Measurements from ENCODE around the gene ZNF518A.
A peak's percentile ranks its signal among the peaks of the same experiment; 100 is the strongest.

The ZNF518A gene, protein sequence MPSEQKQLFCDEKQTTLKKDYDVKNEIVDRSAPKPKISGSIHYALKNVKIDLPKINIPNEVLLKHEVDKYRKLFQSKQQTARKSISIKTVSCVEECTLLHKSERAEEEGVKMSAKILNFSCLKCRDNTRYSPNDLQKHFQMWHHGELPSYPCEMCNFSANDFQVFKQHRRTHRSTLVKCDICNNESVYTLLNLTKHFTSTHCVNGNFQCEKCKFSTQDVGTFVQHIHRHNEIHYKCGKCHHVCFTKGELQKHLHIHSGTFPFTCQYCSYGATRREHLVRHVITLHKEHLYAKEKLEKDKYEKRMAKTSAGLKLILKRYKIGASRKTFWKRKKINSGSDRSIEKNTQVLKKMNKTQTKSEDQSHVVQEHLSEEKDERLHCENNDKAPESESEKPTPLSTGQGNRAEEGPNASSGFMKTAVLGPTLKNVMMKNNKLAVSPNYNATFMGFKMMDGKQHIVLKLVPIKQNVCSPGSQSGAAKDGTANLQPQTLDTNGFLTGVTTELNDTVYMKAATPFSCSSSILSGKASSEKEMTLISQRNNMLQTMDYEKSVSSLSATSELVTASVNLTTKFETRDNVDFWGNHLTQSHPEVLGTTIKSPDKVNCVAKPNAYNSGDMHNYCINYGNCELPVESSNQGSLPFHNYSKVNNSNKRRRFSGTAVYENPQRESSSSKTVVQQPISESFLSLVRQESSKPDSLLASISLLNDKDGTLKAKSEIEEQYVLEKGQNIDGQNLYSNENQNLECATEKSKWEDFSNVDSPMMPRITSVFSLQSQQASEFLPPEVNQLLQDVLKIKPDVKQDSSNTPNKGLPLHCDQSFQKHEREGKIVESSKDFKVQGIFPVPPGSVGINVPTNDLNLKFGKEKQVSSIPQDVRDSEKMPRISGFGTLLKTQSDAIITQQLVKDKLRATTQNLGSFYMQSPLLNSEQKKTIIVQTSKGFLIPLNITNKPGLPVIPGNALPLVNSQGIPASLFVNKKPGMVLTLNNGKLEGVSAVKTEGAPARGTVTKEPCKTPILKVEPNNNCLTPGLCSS (N-terminal part only)

DNA sequence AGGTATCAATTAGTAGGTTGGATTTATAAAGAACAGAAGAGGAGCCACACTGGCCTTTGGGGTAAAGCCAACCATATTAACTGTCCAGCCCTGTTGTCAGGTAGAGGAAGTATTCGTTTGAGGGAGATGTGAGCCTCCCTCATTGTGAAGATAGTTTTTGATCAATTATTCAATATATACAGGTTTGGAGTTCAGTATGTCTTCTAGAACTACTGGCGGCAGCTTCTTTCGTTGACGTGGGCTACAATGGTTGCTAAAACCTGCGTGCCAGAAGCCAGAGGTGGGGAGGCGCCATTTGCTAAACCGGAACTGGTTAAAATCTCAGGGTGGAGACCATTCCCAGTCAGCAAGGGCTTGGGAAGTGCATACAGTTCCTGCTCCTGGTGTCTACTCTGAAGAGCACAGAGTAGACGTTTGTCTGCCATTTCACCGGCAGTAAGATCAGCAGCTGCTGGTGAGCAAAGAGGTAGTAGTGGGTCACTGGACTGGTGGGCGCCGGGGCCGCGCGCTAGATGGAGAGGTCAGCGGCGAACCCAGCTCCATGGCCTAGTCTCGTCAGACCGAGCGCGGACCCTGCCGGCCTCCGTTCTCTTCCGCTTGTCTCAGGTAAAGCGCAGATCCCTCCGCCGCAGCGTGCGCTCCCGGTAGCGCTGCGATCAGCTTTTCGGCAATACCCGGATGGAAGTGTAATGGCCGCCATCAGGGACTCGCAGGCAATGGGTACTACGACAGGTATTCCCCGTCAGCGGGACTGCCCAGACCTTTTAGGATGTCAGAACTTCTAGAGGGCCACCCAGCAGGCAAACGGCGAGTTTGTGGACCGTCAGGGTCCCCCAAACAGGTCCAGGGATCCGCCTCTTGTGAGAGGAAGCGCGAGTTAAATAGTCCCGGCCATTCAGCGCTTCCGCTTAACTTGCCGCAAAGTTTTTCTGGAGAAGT is at the start of gene ZNF518A:
TSS of gene ZNF518A (plus strand) at position 911 of the 939 bp plus-strand sequence. CDS start 26,026 bp downstream, outside the sequence.
- Histone ChIP-seq H3K79me2 (ENCODE audit: control insufficient read depth, low read length) (peaks cover 21% of the 10 kb centered on the region), H3K9me2 (replicated peaks; ENCODE audit: control insufficient read depth, low read length) (no peaks in the 10 kb centered on the region), H3K4me2 (ENCODE audit: low read length) (peak within 1 kb of the TSS; percentile 84), H3K9me3 (ENCODE audit: control insufficient read depth, insufficient read depth, low read length) (no peaks in the 10 kb centered on the region), H3K27me3 (ENCODE audit: control insufficient read depth, low read length) (no peaks in the 10 kb centered on the region), H3K27ac (ENCODE audit: low read depth, low read length) (peak within 1 kb of the TSS; percentile 86), H3K36me3 (ENCODE audit: control insufficient read depth, low read length) (peaks cover 21% of the 10 kb centered on the region), H3K4me3 (ENCODE audit: low read length) (peak within 1 kb of the TSS; percentile 78), H3F3A (ENCODE audit: control insufficient read depth, insufficient read depth) (0 out of 2 replicates have a peak, but pooled peaks cover 7% of the 10 kb centered on the region), H3K4me1 (ENCODE audit: control insufficient read depth, low read length) (peaks cover 29% of the 10 kb centered on the region), H4K20me1 (ENCODE audit: control insufficient read depth, insufficient read depth, low read depth, low read length) (no peaks in the 10 kb centered on the region)
- TF ChIP-seq, protein P1, sequence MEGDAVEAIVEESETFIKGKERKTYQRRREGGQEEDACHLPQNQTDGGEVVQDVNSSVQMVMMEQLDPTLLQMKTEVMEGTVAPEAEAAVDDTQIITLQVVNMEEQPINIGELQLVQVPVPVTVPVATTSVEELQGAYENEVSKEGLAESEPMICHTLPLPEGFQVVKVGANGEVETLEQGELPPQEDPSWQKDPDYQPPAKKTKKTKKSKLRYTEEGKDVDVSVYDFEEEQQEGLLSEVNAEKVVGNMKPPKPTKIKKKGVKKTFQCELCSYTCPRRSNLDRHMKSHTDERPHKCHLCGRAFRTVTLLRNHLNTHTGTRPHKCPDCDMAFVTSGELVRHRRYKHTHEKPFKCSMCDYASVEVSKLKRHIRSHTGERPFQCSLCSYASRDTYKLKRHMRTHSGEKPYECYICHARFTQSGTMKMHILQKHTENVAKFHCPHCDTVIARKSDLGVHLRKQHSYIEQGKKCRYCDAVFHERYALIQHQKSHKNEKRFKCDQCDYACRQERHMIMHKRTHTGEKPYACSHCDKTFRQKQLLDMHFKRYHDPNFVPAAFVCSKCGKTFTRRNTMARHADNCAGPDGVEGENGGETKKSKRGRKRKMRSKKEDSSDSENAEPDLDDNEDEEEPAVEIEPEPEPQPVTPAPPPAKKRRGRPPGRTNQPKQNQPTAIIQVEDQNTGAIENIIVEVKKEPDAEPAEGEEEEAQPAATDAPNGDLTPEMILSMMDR (IDR thresholded peaks at IDR 0.05; ENCODE audit: low read depth, low read length, poor library complexity, severe bottlenecking) = no peak
- TF ChIP-seq EZH2phosphoT487 (IDR thresholded peaks at IDR 0.05; ENCODE audit: borderline replicate concordance, low read length) = no peak

- H4K20me1 ChIP-seq (ENCODE audit: control insufficient read depth, insufficient read depth, low read depth, low read length) = no peaks in the 10 kb centered on the region
- no peak overlapping the region for H3K4me2 ChIP-seq (ENCODE audit: low read length)
- H3K27me3 ChIP-seq (ENCODE audit: control insufficient read depth, low read length) = no peaks in the 10 kb centered on the region
- TF ChIP-seq EZH2phosphoT487 (IDR thresholded peaks at IDR 0.05; ENCODE audit: borderline replicate concordance, low read length) = no peak
- TF ChIP-seq, protein P1 (IDR thresholded peaks at IDR 0.05; ENCODE audit: low read depth, low read length, poor library complexity, severe bottlenecking) = no peak
- no peaks in the 10 kb centered on the region for H3K79me2 ChIP-seq (ENCODE audit: control insufficient read depth, low read length)
- H3K4me1 ChIP-seq (ENCODE audit: control insufficient read depth, low read length) = no peaks in the 10 kb centered on the region
- no peaks in the 10 kb centered on the region for H3K9me3 ChIP-seq (ENCODE audit: control insufficient read depth, insufficient read depth, low read length)
- H3K36me3 ChIP-seq (ENCODE audit: control insufficient read depth, low read length) = 0 out of 2 replicates have a peak, but pooled peaks cover 3% of the 10 kb centered on the region
- H3K9me2 ChIP-seq (replicated peaks; ENCODE audit: control insufficient read depth, low read length) = no peaks in the 10 kb centered on the region
- no peak overlapping the region for H3K4me3 ChIP-seq (ENCODE audit: low read length)
- no peak overlapping the region for H3K27ac ChIP-seq (ENCODE audit: low read depth, low read length)
- no peaks in the 10 kb centered on the region for H3F3A ChIP-seq (ENCODE audit: control insufficient read depth, insufficient read depth)
Observed at GRCh38 chr10:96082153-96082552, 47.9 kb upstream of the ZNF518A start.

GRCh38 chr10:96082748-96083147 is 47.3 kb upstream of the ZNF518A start:
- Histone ChIP-seq H3K79me2 (ENCODE audit: control insufficient read depth, low read length) (no peaks in the 10 kb centered on the region), H3K9me2 (replicated peaks; ENCODE audit: control insufficient read depth, low read length) (no peaks in the 10 kb centered on the region), H3K27me3 (ENCODE audit: control insufficient read depth, low read length) (no peaks in the 10 kb centered on the region), H4K20me1 (ENCODE audit: control insufficient read depth, insufficient read depth, low read depth, low read length) (no peaks in the 10 kb centered on the region), H3K4me2 (ENCODE audit: low read length) (no peak overlapping the region), H3K36me3 (ENCODE audit: control insufficient read depth, low read length) (0 out of 2 replicates have a peak, but pooled peaks cover 3% of the 10 kb centered on the region), H3K9me3 (ENCODE audit: control insufficient read depth, insufficient read depth, low read length) (no peaks in the 10 kb centered on the region), H3K4me3 (ENCODE audit: low read length) (no peak overlapping the region), H3F3A (ENCODE audit: control insufficient read depth, insufficient read depth) (no peaks in the 10 kb centered on the region), H3K4me1 (ENCODE audit: control insufficient read depth, low read length) (no peaks in the 10 kb centered on the region), H3K27ac (ENCODE audit: low read depth, low read length) (no peak overlapping the region)
- TF ChIP-seq, protein P1 (IDR thresholded peaks at IDR 0.05; ENCODE audit: low read depth, low read length, poor library complexity, severe bottlenecking) = no peak
- TF ChIP-seq EZH2phosphoT487 (IDR thresholded peaks at IDR 0.05; ENCODE audit: borderline replicate concordance, low read length) = no peak
